SKM-1 treated with dmso at 0.1 percent for 144 hours (cell line): ENCODE results near the gene SLIT1.

ENCODE experiments used
- DNase-seq: peaks from one replicate; lab custom pipeline; 2025; ENCODE audit not compliant: unreplicated experiment; lab: John Stamatoyannopoulos, UW

Gene SLIT1

DNA sequence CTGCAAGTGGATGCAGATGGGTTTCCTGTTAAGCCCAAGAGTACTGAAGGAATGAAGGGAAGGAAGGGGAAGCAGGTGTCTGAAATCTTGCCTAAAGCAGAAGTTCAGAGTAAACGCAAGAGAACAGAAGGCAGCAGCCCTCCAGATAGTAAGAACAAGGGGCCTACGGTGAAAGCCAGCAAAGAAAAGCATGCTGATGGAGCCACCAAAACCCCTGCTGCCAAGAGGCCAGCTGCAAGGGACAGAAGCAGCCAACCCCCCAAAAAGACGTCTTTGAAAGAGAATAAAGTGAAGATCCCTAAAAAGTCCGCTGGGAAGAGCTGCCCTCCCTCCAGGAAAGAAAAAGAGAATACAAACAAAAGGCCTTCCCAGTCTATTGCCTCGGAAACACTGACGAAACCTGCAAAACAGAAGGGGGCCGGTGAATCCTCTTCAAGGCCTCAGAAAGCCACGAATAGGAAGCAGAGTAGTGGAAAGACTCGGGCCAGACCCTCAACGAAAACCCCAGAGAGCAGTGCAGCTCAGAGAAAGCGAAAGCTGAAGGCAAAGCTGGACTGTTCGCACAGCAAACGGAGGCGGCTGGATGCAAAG is 201.1 kb downstream of the SLIT1 start:
- DNase-seq: no peak

DNA sequence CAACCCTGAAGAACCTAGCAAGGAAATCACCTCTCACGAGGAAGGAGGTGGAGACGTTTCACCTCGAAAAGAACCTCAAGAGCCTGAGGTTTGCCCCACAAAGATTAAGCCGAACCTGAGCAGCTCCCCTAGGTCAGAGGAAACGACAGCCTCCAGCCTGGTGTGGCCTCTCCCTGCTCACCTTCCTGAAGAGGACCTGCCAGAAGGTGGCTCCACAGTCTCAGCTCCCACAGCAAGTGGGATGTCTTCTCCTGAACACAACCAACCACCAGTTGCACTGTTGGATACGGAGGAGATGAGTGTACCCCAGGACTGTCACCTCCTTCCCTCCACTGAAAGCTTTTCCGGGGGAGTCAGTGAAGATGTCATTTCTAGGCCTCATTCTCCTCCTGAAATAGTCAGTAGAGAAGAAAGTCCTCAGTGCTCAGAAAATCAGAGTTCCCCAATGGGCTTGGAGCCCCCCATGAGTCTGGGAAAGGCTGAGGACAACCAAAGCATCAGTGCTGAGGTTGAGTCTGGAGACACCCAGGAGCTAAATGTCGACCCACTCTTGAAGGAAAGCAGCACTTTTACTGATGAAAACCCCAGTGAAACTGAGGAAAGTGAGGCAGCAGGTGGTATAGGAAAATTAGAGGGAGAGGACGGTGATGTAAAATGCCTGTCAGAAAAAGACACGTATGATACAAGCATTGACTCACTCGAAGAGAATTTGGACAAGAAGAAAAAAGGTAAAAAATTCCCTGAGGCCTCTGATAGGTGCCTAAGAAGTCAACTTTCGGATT is 203.4 kb downstream of the SLIT1 start:
- DNase-seq: no peak

DNA sequence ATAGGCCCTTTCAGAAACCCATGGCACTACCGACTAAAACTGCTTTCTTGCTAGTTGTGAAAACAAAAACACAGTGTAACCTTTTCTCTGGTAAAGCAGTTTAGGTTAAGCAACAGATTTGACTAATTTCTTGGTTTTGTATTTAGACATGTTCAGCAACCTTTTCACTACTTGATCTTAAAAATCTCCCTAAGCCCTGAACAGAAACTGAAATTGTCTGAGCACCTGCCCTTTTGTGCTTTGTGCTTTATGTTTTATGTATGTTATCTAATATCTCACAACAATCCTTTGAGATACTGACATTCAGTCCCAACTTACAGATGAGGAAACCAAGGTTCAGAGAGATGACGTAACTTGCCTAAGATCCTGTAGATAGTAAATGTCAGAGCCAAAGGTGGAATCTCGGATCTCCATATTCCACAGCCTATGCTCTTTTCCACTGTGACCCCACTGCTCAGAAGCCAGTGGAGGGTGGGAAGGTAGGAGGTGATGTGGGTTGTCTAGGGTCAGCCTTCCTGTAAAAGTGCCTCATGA is 207.1 kb downstream of the SLIT1 start:
- DNase-seq: no peak

GRCh38 chr10:96975136-96975535 is 210.6 kb downstream of the SLIT1 start:
- DNase-seq: no peak

DNA sequence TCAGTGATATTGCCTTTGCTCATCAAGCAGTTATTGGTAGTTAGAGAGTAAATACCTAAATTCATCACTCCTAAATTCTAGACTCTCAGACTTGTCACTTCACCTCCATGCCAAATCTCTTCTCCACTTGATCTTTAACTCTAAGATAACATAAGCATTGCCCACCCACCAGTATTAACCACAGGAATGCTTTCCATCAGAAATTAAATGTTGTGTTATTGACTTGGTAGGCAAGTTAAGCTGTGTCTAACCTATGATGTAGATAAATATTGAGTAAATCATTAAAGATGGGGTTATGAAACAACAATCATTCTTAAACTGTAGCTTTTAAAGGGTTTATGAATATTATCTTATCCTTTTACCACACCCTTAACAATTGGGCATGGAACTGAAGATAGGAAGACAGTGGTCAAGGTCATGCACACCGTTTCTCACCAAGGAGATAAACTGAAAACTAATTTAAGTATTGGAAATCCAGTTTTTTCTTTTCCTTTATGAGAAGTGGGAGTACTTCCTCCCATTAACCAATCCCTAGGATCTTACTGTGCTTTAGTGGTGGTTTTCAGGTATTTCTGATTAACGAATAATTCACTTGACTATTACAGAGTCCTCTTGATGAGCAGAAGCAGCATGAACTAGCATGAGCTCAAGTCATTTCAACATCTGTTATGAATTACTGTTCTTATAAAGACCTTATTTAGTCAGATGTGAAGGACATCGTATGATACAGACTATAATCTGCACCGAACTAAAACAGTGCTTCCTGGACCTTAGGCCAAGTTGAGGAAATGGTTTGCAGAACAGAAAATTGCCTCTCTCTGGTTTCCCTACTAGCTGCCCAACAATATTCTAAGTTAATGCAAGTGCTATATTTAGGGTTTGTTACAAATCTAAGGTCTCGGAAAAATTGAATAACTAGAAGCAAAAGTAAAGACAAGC is 211.7 kb downstream of the SLIT1 start:
- DNase-seq: no peak

DNA sequence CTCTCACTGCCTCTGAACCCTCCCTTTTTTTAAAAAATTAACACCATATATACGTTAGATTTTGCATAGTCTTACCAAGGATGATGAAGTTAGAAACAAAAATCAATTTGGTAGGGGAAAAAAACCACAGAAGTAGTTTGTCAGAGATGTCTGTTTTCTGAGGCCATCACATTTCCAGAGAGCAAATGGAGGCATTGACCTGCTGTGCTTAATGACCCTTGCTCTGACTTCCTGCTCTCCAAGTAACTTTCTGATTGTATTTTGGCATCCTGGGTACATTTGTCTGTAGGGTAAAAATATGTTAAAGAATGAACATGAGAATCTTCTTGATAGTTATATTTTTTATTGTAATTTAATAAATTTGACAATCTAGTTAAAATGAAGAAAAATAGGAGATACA is 213.5 kb downstream of the SLIT1 start:
- DNase-seq: no peak

DNA sequence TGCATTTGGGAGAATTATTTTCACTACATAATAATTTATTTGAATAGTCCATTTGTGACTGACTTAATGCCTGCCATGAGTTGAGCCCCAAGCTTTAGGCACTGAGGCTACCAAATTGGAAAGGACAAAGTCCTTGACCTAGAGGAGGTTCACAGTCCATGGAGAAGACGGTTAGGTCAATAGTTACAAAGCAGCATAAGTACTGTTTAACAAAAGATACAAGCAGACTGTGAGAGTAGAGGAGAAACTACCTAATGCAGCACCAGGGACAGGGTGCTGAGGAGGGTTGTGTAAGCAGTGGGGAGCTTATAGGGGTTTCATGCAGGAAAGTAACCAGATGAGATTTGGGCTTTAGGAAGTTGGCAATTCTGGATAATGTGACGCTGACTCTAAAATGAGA is 214.4 kb downstream of the SLIT1 start:
- DNase-seq: no peak

GRCh38 chr10:96968682-96969423 is 216.9 kb downstream of the SLIT1 start:
- DNase-seq: no peak

GRCh38 chr10:96967847-96968246 is 217.9 kb downstream of the SLIT1 start:
- no peak for DNase-seq

DNA sequence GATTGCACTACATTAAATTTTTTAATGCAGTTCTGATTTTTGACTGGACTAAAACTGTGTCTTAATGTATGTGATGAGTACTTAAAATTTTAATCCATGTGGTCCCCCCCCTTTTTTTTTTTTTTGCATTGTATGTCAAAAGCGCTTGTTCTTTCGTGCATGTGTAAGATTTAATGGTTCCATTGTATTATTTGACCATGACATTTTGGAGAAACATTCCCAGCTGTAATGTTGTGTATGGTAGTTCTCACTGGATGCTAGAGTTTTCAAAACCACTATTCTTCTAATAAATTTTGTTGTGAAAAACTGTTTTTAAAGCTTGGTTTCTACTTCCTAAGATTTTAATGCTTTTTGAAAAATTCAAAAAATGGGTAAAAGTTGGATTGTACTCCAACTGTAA is 221.6 kb downstream of the SLIT1 start:
- DNase-seq: no peak

DNA sequence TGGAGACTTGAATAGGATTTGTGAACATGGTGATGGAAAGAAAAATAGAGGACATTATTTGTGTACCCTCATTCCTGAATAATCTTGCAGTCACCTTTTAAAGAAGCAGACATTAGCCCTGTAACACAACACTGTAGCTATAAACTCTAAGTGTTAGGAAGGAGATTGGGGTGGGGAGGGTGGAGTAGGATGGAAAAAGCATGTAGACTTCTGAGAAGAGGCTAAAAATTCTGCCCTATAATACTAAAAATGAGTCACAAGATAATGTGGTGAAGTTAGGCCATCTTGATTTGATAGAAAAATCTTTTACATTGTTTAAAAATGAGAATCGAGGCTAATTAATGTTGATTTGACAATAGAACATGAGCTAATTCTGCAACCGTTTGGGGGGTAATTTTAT is 224.9 kb downstream of the SLIT1 start:
- DNase-seq: no peak

GRCh38 chr10:96959733-96960132 is 226.0 kb downstream of the SLIT1 start:
- no peak for DNase-seq

GRCh38 chr10:96958071-96958470 is 227.7 kb downstream of the SLIT1 start:
- no peak for DNase-seq

DNA sequence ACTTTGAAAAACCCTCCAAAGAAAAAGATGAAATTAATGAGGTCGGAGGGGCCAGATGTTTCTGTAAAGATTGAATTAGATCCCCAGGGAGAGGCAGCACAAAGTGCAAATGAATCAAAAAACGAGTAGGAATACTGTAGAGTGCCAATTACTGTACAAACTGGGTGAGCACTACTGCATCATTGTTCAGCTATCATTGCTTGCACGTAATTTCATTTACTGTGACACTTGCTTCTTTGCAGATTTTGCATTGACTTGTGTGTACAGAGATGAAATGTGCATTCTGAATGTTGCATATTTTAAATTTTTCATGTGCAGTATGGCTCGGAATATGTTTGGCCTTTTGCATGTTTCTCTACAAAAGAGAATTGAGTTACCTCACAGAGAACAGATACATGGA is 230.0 kb downstream of the SLIT1 start:
- no peak for DNase-seq

- no peak for DNase-seq
These were observed 233.8 kb downstream of the SLIT1 start for GRCh38 chr10:96951954-96952353.

DNA sequence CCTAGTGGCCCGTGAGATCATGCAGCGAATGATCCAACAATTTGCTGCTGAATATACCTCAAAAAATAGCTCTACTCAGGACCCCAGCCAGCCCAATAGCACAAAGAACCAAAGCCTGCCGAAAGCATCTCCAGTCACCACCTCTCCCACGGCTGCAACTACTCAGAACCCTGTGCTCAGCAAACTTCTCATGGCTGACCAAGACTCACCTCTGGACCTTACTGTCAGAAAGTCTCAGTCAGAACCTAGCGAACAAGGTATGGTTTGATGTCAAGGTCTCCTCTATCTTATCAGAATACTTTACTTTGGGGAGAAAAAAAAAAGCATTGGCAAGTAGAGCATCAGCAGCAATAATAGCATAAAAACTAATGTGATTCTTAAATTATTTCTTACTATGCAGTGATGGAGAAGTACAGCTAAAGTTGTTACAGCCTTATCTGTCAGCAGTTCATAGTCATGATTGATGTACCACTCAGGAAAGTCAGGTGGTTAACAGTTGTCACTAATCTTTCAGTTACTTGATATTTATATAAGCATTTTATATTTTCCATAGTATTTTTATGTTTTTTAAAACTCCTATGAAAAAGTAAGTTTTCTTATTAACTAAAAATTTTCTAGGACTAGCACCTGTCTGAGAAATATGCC is 236.6 kb downstream of the SLIT1 start:
- no peak for DNase-seq
